WTC11 (cell line): ENCODE measurements around the gene BSN.

Source experiments
- CTCF ChIP-seq: fragments of 200-600 bp; IDR thresholded peaks from 2 replicates; pipeline ENCODE4 v1.8.0; 2022; ENCODE audit warnings: antibody characterized with exemption
- ETV6 ChIP-seq: sonication (generic); formaldehyde crosslinking; IDR thresholded peaks from 2 replicates; pipeline ENCODE4 v1.8.1; 2022; ENCODE audit warnings: mild to moderate bottlenecking, missing genetic modification reagents
- GABPB1 ChIP-seq: sonication (generic); formaldehyde crosslinking; IDR thresholded peaks from 2 replicates; pipeline ENCODE4 v1.8.1; 2023; ENCODE audit warnings: mild to moderate bottlenecking, missing genetic modification reagents
- MAX ChIP-seq: sonication (generic); formaldehyde crosslinking; IDR thresholded peaks from 2 replicates; pipeline ENCODE4 v1.8.0; 2022; ENCODE audit warnings: mild to moderate bottlenecking, missing genetic modification reagents

GRCh38 chr3:49655731-49656285 lies 101.5 kb downstream of the BSN start:
- TF ChIP-seq GABPB1 (CRISPR knock-in tag): no peak
- TF ChIP-seq CTCF: no peak
- no peak for TF ChIP-seq ETV6
- no peak for TF ChIP-seq MAX
